GM23338 (cell line): Measurements from ENCODE around the gene LNX1. TPM values are rescaled to one million over a fixed set of nuclear protein-coding genes. Genes with fewer than 3 reads are reported as not detected.

Source experiments
- ATAC-seq: fragments of 200-7000 bp; cut with Tn5 transposase; 3 replicates; pipeline ENCODE4 v1.9.1; 2020
- DNase-seq: peaks from one replicate; pipeline ENCODE4 v3.0.0-alpha.2; 2015; ENCODE audit warnings: low spot score
- H2AFZ ChIP-seq: fragments of 200-600 bp; sonication (generic); 2 replicates; pipeline ENCODE4 v1.8.0; 2016; ENCODE audit warnings: antibody characterized with exemption, mild to moderate bottlenecking, moderate library complexity
- H3F3A ChIP-seq: fragments of 200-600 bp; sonication (generic); replicated peaks from 2 replicates; pipeline ENCODE4 v1.8.0; 2017; ENCODE audit warnings: antibody characterized with exemption, mixed run types, low read depth
- H3K27ac ChIP-seq: fragments of 200-600 bp; sonication (generic); 2 replicates; pipeline ENCODE4 v1.6.1; 2016; ENCODE audit warnings: low read depth
- H3K27me3 ChIP-seq: fragments of 200-600 bp; sonication (generic); 2 replicates; pipeline ENCODE4 v1.8.0; 2016; ENCODE audit warnings: mild to moderate bottlenecking, mixed run types, moderate library complexity; ENCODE audit not compliant: insufficient read depth
- H3K36me3 ChIP-seq: fragments of 200-600 bp; sonication (generic); 2 replicates; pipeline ENCODE4 v1.8.0; 2016; ENCODE audit warnings: mild to moderate bottlenecking; ENCODE audit not compliant: insufficient read depth
- H3K4me1 ChIP-seq: fragments of 200-600 bp; sonication (generic); 2 replicates; pipeline ENCODE4 v1.8.0; 2016; ENCODE audit warnings: mild to moderate bottlenecking, moderate library complexity; ENCODE audit not compliant: insufficient read depth
- H3K4me2 ChIP-seq: fragments of 200-600 bp; sonication (generic); 2 replicates; pipeline ENCODE4 v1.7.1; 2017; ENCODE audit warnings: mixed run types
- H3K4me3 ChIP-seq: fragments of 200-600 bp; sonication (generic); 2 replicates; pipeline ENCODE4 v1.6.1; 2016; ENCODE audit warnings: mixed run types
- H3K79me2 ChIP-seq: fragments of 200-600 bp; sonication (generic); replicated peaks from 2 replicates; pipeline ENCODE4 v1.8.0; 2017; ENCODE audit warnings: mild to moderate bottlenecking; ENCODE audit not compliant: insufficient read depth
- H3K9me2 ChIP-seq: fragments of 200-600 bp; sonication (generic); 2 replicates; pipeline ENCODE4 v1.8.0; 2017; ENCODE audit not compliant: insufficient read depth
- H4K20me1 ChIP-seq: fragments of 200-600 bp; sonication (generic); replicated peaks from 2 replicates; pipeline ENCODE4 v1.8.0; 2017; ENCODE audit warnings: mild to moderate bottlenecking; ENCODE audit not compliant: insufficient read depth
- H3K27ac Mint-ChIP-seq: 2 replicates; pipeline ENCODE4 v1.8.0; 2020; ENCODE audit warnings: inconsistent platforms, mild to moderate bottlenecking, moderate library complexity, mixed read lengths
- H3K27me3 Mint-ChIP-seq: 3 replicates; pipeline ENCODE4 v1.8.0; 2022; ENCODE audit warnings: low read depth, mild to moderate bottlenecking, moderate library complexity, mixed read lengths, inconsistent platforms; ENCODE audit not compliant: insufficient read depth, poor library complexity
- H3K36me3 Mint-ChIP-seq: 3 replicates; pipeline ENCODE4 v1.8.0; 2021; ENCODE audit warnings: low read depth, mild to moderate bottlenecking, inconsistent platforms, moderate library complexity, mixed read lengths
- H3K4me1 Mint-ChIP-seq: 3 replicates; pipeline ENCODE4 v1.8.0; 2020; ENCODE audit warnings: mild to moderate bottlenecking, inconsistent platforms, mixed read lengths
- H3K4me3 Mint-ChIP-seq: 3 replicates; pipeline ENCODE4 v1.8.0; 2021; ENCODE audit warnings: moderate library complexity, mild to moderate bottlenecking, inconsistent platforms, mixed read lengths
- H3K9me3 Mint-ChIP-seq: 3 replicates; pipeline ENCODE4 v1.8.0; 2020; ENCODE audit warnings: moderate library complexity, mild to moderate bottlenecking, inconsistent platforms, mixed read lengths
- EZH2 ChIP-seq: fragments of 200-600 bp; sonication (generic); IDR thresholded peaks from one replicate; pipeline ENCODE4 v1.8.0; 2017; ENCODE audit warnings: antibody characterized with exemption, mild to moderate bottlenecking, low read depth; ENCODE audit not compliant: unreplicated experiment
- JUNB ChIP-seq: IDR thresholded peaks from one replicate; pipeline ENCODE4 v1.6.1; 2016; ENCODE audit warnings: antibody characterized with exemption; ENCODE audit not compliant: unreplicated experiment
- NANOG ChIP-seq: IDR thresholded peaks from 2 replicates; pipeline ENCODE4 v1.6.1; 2016; ENCODE audit warnings: antibody characterized with exemption, borderline replicate concordance
- POLR2AphosphoS5 ChIP-seq: IDR thresholded peaks from 2 replicates; pipeline ENCODE4 v1.6.1; 2016; ENCODE audit warnings: antibody characterized with exemption, low read depth
- STAT1 ChIP-seq: IDR thresholded peaks from one replicate; pipeline ENCODE4 v1.6.1; 2016; ENCODE audit warnings: antibody characterized with exemption; ENCODE audit not compliant: unreplicated experiment
- ZNF114 ChIP-seq: fragments of 250-450 bp; sonication (Bioruptor Pico); IDR thresholded peaks from 2 replicates; pipeline ENCODE4 v1.5.0; 2020; ENCODE audit warnings: mild to moderate bottlenecking, moderate library complexity
- ZNF331 ChIP-seq: fragments of 250-450 bp; sonication (Bioruptor Pico); IDR thresholded peaks from 2 replicates; pipeline ENCODE4 v1.5.0; 2020; ENCODE audit warnings: low read depth, mild to moderate bottlenecking, moderate library complexity
- polyA plus RNA-seq: library from polyadenylated mRNA; unstranded; fragments of >200 nt; fragmentation: Nextera tagmentation; extraction: Ambion mirVana; gene quantifications from 2 replicates; pipeline ENCODE4 v1.2.1, GENCODE V29; 2016
- total RNA-seq: library from RNA; depleted of rRNA; stranded (reverse); fragments of >200 nt; shearing (Covaris generic); gene quantifications from 2 replicates; pipeline ENCODE4 v1.2.3, GENCODE V29; 2014
- TF ChIP-seq, protein P1 (sequence below): IDR thresholded peaks from one replicate; pipeline ENCODE4 v1.6.1; 2018; ENCODE audit warnings: antibody characterized with exemption; ENCODE audit not compliant: unreplicated experiment
- TF ChIP-seq, protein P2 (sequence below), 2 experiments: fragments of 200-600 bp in 1 of 2; sonication (generic) in 1 of 2; conservative IDR thresholded peaks; 2 replicates each; pipeline versions ENCODE4 v1.5.1 to v1.6.1; 2016 to 2017; ENCODE audit warnings: antibody characterized with exemption in 2 of 2, low read depth in 2 of 2, mild to moderate bottlenecking in 2 of 2, moderate library complexity in 1 of 2

LNX1 gene
- total and polyA plus RNA-seq, 2 experiments from 2014 or later = 5.4 to 6.4 TPM

DNA sequence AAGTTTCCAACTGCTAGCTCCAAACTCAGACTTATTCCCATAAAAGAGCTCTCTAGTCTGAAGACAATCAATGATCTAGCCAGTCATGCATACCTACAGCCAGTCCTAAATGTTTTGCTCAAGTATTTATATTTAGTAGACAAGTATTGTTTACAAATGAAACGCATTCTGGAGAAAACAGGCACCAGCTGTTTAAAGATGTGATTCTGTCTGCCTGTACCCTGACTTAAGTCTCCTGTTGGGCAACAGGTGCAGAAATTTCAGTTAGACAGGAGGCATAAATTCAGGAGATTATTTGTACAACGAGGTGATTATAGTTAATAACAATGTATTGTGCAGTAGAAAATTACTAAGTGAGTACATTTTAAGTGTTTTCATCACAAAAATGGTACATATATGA, 28.9 kb downstream of the LNX1 start (continued):
- TF ChIP-seq, protein P1, sequence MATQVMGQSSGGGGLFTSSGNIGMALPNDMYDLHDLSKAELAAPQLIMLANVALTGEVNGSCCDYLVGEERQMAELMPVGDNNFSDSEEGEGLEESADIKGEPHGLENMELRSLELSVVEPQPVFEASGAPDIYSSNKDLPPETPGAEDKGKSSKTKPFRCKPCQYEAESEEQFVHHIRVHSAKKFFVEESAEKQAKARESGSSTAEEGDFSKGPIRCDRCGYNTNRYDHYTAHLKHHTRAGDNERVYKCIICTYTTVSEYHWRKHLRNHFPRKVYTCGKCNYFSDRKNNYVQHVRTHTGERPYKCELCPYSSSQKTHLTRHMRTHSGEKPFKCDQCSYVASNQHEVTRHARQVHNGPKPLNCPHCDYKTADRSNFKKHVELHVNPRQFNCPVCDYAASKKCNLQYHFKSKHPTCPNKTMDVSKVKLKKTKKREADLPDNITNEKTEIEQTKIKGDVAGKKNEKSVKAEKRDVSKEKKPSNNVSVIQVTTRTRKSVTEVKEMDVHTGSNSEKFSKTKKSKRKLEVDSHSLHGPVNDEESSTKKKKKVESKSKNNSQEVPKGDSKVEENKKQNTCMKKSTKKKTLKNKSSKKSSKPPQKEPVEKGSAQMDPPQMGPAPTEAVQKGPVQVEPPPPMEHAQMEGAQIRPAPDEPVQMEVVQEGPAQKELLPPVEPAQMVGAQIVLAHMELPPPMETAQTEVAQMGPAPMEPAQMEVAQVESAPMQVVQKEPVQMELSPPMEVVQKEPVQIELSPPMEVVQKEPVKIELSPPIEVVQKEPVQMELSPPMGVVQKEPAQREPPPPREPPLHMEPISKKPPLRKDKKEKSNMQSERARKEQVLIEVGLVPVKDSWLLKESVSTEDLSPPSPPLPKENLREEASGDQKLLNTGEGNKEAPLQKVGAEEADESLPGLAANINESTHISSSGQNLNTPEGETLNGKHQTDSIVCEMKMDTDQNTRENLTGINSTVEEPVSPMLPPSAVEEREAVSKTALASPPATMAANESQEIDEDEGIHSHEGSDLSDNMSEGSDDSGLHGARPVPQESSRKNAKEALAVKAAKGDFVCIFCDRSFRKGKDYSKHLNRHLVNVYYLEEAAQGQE = no peak
- TF ChIP-seq POLR2AphosphoS5 = no peak
- no peak for TF ChIP-seq ZNF114

DNA sequence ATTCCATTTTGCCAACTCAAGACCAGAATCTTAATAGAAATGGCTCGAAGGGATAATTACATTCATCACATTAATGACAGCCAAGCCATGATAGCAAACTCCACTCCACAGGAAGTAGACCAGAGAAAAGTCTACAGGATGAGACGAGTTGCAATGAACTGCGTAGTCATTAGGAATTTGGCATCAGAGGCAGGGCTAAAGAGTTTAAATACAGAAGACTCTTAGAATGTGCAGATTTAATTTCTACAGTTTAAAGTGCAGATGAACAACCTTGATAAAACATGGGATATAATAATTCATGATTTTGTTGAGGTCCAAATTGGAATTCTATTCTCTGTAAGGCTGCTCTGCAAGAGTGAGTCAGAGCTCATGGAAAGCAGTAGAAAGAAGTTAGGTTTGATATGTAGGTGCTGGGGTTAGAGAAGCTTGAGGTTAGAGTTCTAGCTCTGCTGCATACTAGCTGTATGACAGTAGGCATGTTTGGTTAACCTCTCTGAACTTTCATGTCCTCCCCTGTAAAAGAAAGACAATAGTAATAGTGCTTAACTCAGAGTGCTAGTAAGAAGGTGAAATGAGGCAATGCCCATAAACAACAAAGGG, 32.2 kb downstream of the LNX1 start:
- TF ChIP-seq, protein P2, sequence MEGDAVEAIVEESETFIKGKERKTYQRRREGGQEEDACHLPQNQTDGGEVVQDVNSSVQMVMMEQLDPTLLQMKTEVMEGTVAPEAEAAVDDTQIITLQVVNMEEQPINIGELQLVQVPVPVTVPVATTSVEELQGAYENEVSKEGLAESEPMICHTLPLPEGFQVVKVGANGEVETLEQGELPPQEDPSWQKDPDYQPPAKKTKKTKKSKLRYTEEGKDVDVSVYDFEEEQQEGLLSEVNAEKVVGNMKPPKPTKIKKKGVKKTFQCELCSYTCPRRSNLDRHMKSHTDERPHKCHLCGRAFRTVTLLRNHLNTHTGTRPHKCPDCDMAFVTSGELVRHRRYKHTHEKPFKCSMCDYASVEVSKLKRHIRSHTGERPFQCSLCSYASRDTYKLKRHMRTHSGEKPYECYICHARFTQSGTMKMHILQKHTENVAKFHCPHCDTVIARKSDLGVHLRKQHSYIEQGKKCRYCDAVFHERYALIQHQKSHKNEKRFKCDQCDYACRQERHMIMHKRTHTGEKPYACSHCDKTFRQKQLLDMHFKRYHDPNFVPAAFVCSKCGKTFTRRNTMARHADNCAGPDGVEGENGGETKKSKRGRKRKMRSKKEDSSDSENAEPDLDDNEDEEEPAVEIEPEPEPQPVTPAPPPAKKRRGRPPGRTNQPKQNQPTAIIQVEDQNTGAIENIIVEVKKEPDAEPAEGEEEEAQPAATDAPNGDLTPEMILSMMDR (conservative IDR thresholded peaks at IDR 0.05; ENCODE audit: low read depth in 2 of 2) = no peak
- TF ChIP-seq ZNF331 (CRISPR knock-in tag) (no peak), NANOG (no peak), POLR2AphosphoS5 (no peak), EZH2 (no peak), ZNF114 (no peak), STAT1 (no peak), JUNB (no peak)
- H3K27me3 Mint-ChIP-seq = peaks cover 7% of the 10 kb centered on the region
- H3K27ac Mint-ChIP-seq = no peak overlapping the region
- no peaks in the 10 kb centered on the region for H3K79me2 ChIP-seq
- H3K36me3 Mint-ChIP-seq = no peaks in the 10 kb centered on the region
- no peaks in the 10 kb centered on the region for H3K9me3 Mint-ChIP-seq
- H3K36me3 ChIP-seq = no peaks in the 10 kb centered on the region
- no peak overlapping the region for H3K4me3 ChIP-seq
- no peaks in the 10 kb centered on the region for H3K9me2 ChIP-seq
- no peaks in the 10 kb centered on the region for H4K20me1 ChIP-seq
- no peaks in the 10 kb centered on the region; the same call in 1 of the 2 replicates for H3K4me1 ChIP-seq
- H3K4me3 Mint-ChIP-seq = no peak overlapping the region
- peaks cover 15% of the 10 kb centered on the region for H3K4me1 Mint-ChIP-seq
- DNase-seq (no peak), ATAC-seq (no peak)
- no peaks in the 10 kb centered on the region for H3F3A ChIP-seq
- no peak overlapping the region for H3K27ac ChIP-seq
- no peak overlapping the region for H3K4me2 ChIP-seq
- H2AFZ ChIP-seq = no peak overlapping the region
- H3K27me3 ChIP-seq = no peaks in the 10 kb centered on the region
